ENCODE measurements around the gene NEDD9. TPM values are rescaled to one million over a fixed set of nuclear protein-coding genes. Genes with fewer than 3 reads are reported as not detected.

The NEDD9 gene
- total and polyA plus RNA-seq, 2 of the 4 experiments (the other 2 are of a cell fraction), result 7.6 to 16.5 TPM

DNA sequence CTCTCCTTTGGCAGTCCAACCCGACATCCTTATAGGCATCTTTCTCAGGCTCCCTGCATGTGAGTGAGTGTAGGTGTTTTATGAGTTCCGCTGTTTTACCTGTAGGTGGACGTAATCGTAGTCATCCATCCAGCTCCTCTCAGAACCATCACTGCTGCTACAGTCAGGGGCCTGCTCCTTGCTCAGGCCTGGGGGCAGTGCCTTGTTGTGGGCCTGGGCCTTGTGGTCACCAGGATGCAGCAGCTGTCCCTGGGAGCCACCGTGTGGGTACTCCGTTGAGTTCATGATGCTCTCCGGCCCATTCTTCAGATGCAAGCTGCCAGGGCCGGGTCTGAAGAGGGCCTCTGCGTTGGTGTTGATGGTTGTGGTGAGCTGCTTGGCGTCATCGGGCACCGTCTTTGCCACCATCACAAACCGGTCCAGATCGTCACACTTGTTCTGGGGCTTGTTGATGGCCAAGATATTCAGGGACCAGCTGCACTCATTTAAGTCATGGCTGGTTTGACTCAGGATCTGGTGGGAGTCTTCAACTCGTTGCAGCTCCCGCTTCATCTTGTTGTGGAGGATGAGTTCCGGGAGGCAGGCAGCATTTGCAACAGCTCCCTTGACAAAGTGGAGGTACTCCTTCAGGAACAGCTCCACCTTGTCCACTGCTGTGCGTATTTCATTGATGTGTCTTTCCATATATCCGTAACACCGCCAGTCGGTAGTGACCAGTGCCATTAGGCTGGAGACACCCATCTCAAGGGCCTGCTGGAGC lies 42.4 kb downstream of the NEDD9 start:
- BruUV-seq (replicated peaks), result no TSS peak
- Histone ChIP-seq H4K5ac (ENCODE audit: low read depth, low read length) (no peak overlapping the region), H3K4me1 (ENCODE audit: control insufficient read depth, insufficient read depth, low read length) (peaks cover 6% of the 10 kb centered on the region; the same call in 1 of the 2 replicates), H3K36me3 (ENCODE audit: control insufficient read depth, insufficient read depth, low read length) (peaks cover 36% of the 10 kb centered on the region), H2BK15ac (ENCODE audit: low read depth, low read length) (no peak overlapping the region), H2AFZ (replicated peaks; ENCODE audit: low read length, poor library complexity) (no peak overlapping the region), H3K18ac (ENCODE audit: low read depth, low read length) (no peak overlapping the region), H3K56ac (ENCODE audit: extremely low read depth, insufficient read depth, low read length) (no peak overlapping the region), H3K9ac (ENCODE audit: low read depth, low read length) (no peak overlapping the region), H2BK5ac (ENCODE audit: low read depth, low read length, poor library complexity, severe bottlenecking) (no peak overlapping the region), H2BK120ac (ENCODE audit: low read depth, low read length) (no peak overlapping the region), H3K9me1 (ENCODE audit: insufficient read depth, low read length) (peaks cover 11% of the 10 kb centered on the region), H3K4ac (ENCODE audit: low read depth, low read length) (no peak overlapping the region), H4K91ac (ENCODE audit: insufficient read depth, low read depth, low read length) (no peak overlapping the region), H3K4me3 (ENCODE audit: insufficient read depth, low read depth, low read length) (no peak overlapping the region), H4K8ac (ENCODE audit: low read depth in 2 of 2, low read length in 2 of 2) (no peak overlapping the region), H3K79me1 (ENCODE audit: low read depth in 1 of 2, low read length in 2 of 2) (peaks cover 22 to 64% of the 10 kb centered on the region in 2 experiments), H3K27me3 (ENCODE audit: control insufficient read depth, insufficient read depth, low read length) (no peaks in the 10 kb centered on the region), H3K9me3 (ENCODE audit: control insufficient read depth, insufficient read depth, low read length) (no peaks in the 10 kb centered on the region), H3K23ac (ENCODE audit: low read depth, low read length) (no peak overlapping the region), H3K4me2 (ENCODE audit: low read depth, low read length) (no peak overlapping the region), H2AK9ac (replicated peaks; ENCODE audit: low read depth, low read length, poor library complexity) (no peak overlapping the region), H3K14ac (replicated peaks; ENCODE audit: low read depth, low read length) (no peak overlapping the region), H3K27ac (ENCODE audit: insufficient read depth, low read length) (no peak overlapping the region), H2BK20ac (ENCODE audit: low read depth, low read length) (no peak overlapping the region), H2AK5ac (ENCODE audit: low read depth, low read length) (no peak overlapping the region), H4K20me1 (ENCODE audit: insufficient read depth, low read length) (no peaks in the 10 kb centered on the region)
- no peak for DNase-seq
- intact Hi-C loops (cut with micrococcal nuclease), result no loop called here
- in situ Hi-C loops (cut with MboI; ENCODE audit: low sequenced_read_pairs), result no loop called here
- TF ChIP-seq, protein P1, sequence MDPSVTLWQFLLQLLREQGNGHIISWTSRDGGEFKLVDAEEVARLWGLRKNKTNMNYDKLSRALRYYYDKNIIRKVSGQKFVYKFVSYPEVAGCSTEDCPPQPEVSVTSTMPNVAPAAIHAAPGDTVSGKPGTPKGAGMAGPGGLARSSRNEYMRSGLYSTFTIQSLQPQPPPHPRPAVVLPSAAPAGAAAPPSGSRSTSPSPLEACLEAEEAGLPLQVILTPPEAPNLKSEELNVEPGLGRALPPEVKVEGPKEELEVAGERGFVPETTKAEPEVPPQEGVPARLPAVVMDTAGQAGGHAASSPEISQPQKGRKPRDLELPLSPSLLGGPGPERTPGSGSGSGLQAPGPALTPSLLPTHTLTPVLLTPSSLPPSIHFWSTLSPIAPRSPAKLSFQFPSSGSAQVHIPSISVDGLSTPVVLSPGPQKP (IDR thresholded peaks at IDR 0.05; ENCODE audit: borderline replicate concordance, low read depth, low read length), result no peak
- TF ChIP-seq BHLHE40 (IDR thresholded peaks at IDR 0.05; ENCODE audit: low read depth, low read length), result no peak
- no peak for TF ChIP-seq MAFK (IDR thresholded peaks at IDR 0.05; ENCODE audit: low read depth, low read length)
- TF ChIP-seq FOS (IDR thresholded peaks at IDR 0.05; ENCODE audit: low read depth, low read length), result no peak
- no peak for TF ChIP-seq MAZ (IDR thresholded peaks at IDR 0.05; ENCODE audit: borderline replicate concordance, low read depth, low read length)
- no peak for TF ChIP-seq RAD21 (IDR thresholded peaks at IDR 0.05; ENCODE audit: low read length)
- TF ChIP-seq RFX5 (IDR thresholded peaks at IDR 0.05; ENCODE audit: low read depth, low read length), result no peak
- TF ChIP-seq, protein P2, sequence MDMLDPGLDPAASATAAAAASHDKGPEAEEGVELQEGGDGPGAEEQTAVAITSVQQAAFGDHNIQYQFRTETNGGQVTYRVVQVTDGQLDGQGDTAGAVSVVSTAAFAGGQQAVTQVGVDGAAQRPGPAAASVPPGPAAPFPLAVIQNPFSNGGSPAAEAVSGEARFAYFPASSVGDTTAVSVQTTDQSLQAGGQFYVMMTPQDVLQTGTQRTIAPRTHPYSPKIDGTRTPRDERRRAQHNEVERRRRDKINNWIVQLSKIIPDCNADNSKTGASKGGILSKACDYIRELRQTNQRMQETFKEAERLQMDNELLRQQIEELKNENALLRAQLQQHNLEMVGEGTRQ (IDR thresholded peaks at IDR 0.05; ENCODE audit: low read depth, low read length), result no peak
- TF ChIP-seq CHD1 (IDR thresholded peaks at IDR 0.05; ENCODE audit: low read depth, low read length), result no peak
- TF ChIP-seq SMC3 (IDR thresholded peaks at IDR 0.05; ENCODE audit: low read depth, low read length), result no peak
- TF ChIP-seq NFE2L2 (IDR thresholded peaks at IDR 0.05; ENCODE audit: low read depth, low read length), result no peak
- no peak for TF ChIP-seq CEBPB (IDR thresholded peaks at IDR 0.05; ENCODE audit: low read depth, low read length)
- no peak for TF ChIP-seq RCOR1 (IDR thresholded peaks at IDR 0.05; ENCODE audit: insufficient replicate concordance, low read length)
- no peak for TF ChIP-seq MXI1 (IDR thresholded peaks at IDR 0.05; ENCODE audit: borderline replicate concordance, low read depth, low read length)
- no peak for TF ChIP-seq POLR2A (IDR thresholded peaks at IDR 0.05; ENCODE audit: low read depth, low read length)
- dilution Hi-C loops (cut with HindIII; ENCODE audit: low sequenced_read_pairs, unreplicated experiment), result no loop called here
- WGBS, 2 experiments (ENCODE audit: extremely low coverage in 2 of 2, insufficient read length in 1 of 2), result 97% methylated on average over 13 of the region's 21 CpGs; no CpG with 5 or more reads in 1 of the 2 experiments
- ChIA-PET POLR2A (ENCODE audit: unreplicated experiment) (interaction anchor here (0.6 kb wide), 2 partner anchors 87 to 617 kb away, joined by 3 read pairs; no protein-coding TSS in a partner anchor), CTCF (no interaction called here)
- no peak for ATAC-seq (ENCODE audit: low read depth)

All from IMR-90 (cell line).